Mucosa of stomach (tissue), 1 donor: ENCODE data around the gene TAMALIN.

ENCODE experiments used
- H3K27me3 ChIP-seq: one replicate; pipeline ENCODE4 v1.7.0; 2013; ENCODE audit warnings: mild to moderate bottlenecking, low read length; ENCODE audit not compliant: control insufficient read depth, insufficient read depth
- H3K36me3 ChIP-seq: one replicate; pipeline ENCODE4 v1.7.0; 2013; ENCODE audit warnings: low read length; ENCODE audit not compliant: control insufficient read depth, insufficient read depth
- H3K4me1 ChIP-seq: one replicate; pipeline ENCODE4 v1.7.0; 2013; ENCODE audit warnings: mild to moderate bottlenecking, low read length; ENCODE audit not compliant: control insufficient read depth, insufficient read depth
- H3K4me3 ChIP-seq: one replicate; pipeline ENCODE4 v1.7.0; 2013; ENCODE audit warnings: low read length
- H3K9ac ChIP-seq: one replicate; pipeline ENCODE4 v1.7.0; 2013; ENCODE audit warnings: mild to moderate bottlenecking, low read length, moderate library complexity
- H3K9me3 ChIP-seq: one replicate; pipeline ENCODE4 v1.7.0; 2013; ENCODE audit warnings: mild to moderate bottlenecking, low read length, moderate library complexity; ENCODE audit not compliant: control insufficient read depth
- donor health status: Pancreatic carcinoma.

TAMALIN gene

GRCh38 chr12:52056801-52057637 is 50.3 kb downstream of the TAMALIN start:
- no peaks in the 10 kb centered on the region for H3K9me3 ChIP-seq
- no peaks in the 10 kb centered on the region for H3K36me3 ChIP-seq
- peaks cover 10% of the 10 kb centered on the region for H3K4me1 ChIP-seq
- H3K27me3 ChIP-seq: no peaks in the 10 kb centered on the region
- H3K9ac ChIP-seq: no peak overlapping the region
- H3K4me3 ChIP-seq: no peak overlapping the region

DNA sequence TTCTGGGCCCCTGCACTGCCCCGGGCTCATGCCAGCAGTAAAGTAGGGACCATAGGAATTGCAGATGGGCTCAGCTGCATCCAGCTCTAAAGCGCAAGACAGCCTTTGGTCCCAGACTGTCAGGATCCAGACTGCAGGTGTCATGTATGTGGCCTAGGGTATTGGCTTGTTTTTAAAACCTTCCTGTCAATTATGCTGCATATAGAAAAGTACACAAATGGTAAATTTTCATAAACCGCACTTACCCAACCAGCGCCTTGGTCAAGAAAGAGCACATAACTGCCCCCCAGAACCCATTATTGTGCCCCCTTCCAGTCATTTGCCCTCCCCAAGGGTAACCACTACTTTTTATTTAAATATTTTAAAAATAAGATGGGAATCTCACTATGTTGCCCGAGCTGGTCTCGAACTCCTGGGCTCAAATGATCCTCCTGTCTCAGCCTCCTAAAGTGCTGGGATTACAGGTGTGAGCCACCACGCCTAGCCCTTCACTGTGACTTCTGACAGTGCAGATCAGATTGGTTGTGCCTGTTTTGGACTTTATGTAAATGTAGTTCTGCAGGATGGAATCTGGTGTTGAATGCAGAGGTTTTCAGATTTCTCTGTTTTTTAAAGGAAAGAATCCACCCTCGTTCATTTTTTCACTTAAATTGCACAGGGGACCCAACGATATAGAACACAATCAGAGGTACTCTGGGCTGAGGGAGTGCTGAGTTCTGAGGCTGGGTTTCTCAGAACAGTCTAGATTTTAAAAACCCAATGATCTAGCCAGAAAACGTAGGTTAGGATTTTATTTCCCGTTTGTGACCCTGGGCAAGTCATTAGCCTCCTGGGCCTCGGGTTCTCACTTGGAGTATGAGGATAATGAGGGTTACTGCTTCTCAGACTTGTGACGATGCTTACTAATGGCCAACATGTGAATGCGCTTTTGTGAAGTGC is 51.2 kb downstream of the TAMALIN start:
- no peak overlapping the region for H3K9ac ChIP-seq
- H3K4me3 ChIP-seq: no peak overlapping the region
- no peaks in the 10 kb centered on the region for H3K36me3 ChIP-seq
- H3K9me3 ChIP-seq: no peaks in the 10 kb centered on the region
- H3K27me3 ChIP-seq: no peaks in the 10 kb centered on the region
- H3K4me1 ChIP-seq: peaks cover 12% of the 10 kb centered on the region

DNA sequence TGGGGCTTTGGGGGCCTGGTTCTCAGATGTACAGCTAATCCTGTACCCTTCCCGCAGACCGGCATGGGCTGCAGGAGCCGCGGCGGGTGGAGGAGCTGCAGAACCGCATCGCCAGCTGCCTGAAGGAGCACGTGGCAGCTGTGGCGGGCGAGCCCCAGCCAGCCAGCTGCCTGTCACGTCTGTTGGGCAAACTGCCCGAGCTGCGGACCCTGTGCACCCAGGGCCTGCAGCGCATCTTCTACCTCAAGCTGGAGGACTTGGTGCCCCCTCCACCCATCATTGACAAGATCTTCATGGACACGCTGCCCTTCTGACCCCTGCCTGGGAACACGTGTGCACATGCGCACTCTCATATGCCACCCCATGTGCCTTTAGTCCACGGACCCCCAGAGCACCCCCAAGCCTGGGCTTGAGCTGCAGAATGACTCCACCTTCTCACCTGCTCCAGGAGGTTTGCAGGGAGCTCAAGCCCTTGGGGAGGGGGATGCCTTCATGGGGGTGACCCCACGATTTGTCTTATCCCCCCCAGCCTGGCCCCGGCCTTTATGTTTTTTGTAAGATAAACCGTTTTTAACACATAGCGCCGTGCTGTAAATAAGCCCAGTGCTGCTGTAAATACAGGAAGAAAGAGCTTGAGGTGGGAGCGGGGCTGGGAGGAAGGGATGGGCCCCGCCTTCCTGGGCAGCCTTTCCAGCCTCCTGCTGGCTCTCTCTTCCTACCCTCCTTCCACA is 52.0 kb downstream of the TAMALIN start:
- H3K4me3 ChIP-seq: no peak overlapping the region
- no peak overlapping the region for H3K9ac ChIP-seq
- no peaks in the 10 kb centered on the region for H3K9me3 ChIP-seq
- H3K36me3 ChIP-seq: no peaks in the 10 kb centered on the region
- H3K27me3 ChIP-seq: no peaks in the 10 kb centered on the region
- peaks cover 20% of the 10 kb centered on the region for H3K4me1 ChIP-seq

- Histone ChIP-seq H3K4me3 (no peak overlapping the region), H3K4me1 (peaks cover 20% of the 10 kb centered on the region), H3K9me3 (no peaks in the 10 kb centered on the region), H3K27me3 (no peaks in the 10 kb centered on the region), H3K9ac (no peak overlapping the region), H3K36me3 (no peaks in the 10 kb centered on the region)
Measured at GRCh38 chr12:52059582-52060497, 53.1 kb downstream of the TAMALIN start.

DNA sequence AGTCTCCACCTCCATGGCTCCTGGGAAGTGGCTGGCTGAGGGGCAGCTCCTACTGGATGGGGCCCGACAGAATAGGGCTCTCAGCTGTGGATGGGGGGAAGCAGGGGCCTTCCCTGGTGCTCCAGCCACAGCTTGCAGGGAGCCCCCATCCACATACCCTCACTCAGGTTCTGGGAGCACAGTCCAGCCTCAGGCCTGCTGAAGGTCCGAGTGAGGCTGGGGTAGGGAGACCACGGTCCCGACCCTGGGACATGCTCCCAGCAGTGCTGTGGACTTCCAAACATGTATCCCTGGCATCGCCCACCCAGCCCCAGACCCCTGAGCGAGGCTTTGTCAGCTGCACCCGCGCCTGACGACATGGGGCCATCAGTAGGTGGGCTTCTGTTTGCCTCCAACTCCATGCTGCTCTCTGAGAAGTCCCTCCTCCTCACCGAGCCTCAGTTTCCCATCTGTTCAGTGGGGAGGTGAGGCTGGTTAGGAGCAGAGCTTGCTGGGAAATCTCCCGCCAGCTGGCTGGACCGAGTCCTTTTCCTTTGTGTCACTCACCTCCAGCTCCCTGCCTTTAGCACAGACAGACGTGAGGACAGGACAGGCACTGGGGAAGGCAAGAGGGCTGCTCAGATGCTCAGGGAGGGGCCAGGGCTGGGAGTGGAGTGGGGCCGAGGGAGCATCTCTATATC is 53.9 kb downstream of the TAMALIN start:
- Histone ChIP-seq H3K9ac (no peak overlapping the region), H3K9me3 (no peaks in the 10 kb centered on the region), H3K27me3 (no peaks in the 10 kb centered on the region), H3K4me3 (no peak overlapping the region), H3K4me1 (peaks cover 20% of the 10 kb centered on the region), H3K36me3 (no peaks in the 10 kb centered on the region)

- no peaks in the 10 kb centered on the region for H3K27me3 ChIP-seq
- no peaks in the 10 kb centered on the region for H3K9me3 ChIP-seq
- peaks cover 20% of the 10 kb centered on the region for H3K4me1 ChIP-seq
- H3K4me3 ChIP-seq: no peak overlapping the region
- H3K9ac ChIP-seq: no peak overlapping the region
- no peaks in the 10 kb centered on the region for H3K36me3 ChIP-seq
Measured at GRCh38 chr12:52061470-52062166, 54.9 kb downstream of the TAMALIN start.

DNA sequence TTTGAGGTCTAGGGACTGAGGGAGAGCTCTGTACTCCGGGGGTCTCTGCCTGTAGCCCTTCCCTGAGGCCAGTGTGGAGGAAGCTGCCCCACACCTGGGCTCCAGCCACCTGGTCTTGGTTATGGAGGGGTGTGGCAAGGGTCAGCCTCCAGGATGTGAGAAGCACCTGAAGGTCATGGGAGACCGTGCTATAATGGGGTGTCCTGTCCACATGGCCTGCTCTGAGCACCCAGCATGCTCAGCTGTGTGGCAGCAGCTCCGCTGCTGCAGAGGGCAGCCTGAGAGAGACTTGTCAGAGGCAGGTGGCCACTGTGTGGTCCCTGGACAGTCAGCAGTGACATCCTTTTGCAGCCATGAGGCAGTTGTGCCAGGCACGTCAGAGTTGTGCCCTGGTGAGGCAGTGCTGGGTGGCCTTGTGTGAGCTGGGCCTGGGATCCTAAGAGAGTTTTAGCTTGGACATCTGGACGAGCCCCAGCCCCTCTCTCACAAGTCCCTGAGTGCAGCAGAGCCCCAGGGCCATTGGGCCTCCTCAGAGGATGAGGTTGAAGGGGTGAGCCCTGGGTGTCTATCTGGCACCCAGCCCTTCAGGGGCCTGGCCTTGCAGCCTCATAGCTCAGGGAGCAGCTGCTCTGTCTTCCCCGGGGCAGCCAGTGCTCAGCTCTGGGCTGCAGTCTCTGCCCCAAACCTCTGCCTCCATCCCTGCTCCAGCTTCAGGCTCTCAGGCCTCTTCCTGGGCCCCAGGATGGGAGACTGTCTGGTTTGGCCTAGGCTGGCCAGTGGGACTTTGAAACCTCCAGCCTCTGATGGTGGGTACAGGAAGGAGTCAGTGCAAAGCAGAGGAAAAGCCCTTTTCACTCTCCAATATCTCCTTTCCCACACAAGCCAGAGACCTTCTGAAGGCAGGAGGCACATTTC is 55.7 kb downstream of the TAMALIN start:
- H3K9ac ChIP-seq: no peak overlapping the region
- H3K27me3 ChIP-seq: no peaks in the 10 kb centered on the region
- peaks cover 20% of the 10 kb centered on the region for H3K4me1 ChIP-seq

GRCh38 chr12:52063082-52063924 is 56.6 kb downstream of the TAMALIN start:
- Histone ChIP-seq H3K4me3 (no peak overlapping the region), H3K9me3 (no peaks in the 10 kb centered on the region), H3K36me3 (no peaks in the 10 kb centered on the region), H3K27me3 (no peaks in the 10 kb centered on the region), H3K9ac (peak overlapping the region; percentile 12), H3K4me1 (peaks cover 20% of the 10 kb centered on the region)

More for the DNA sequence above, 55.7 kb downstream of the TAMALIN start:
- no peak overlapping the region for H3K4me3 ChIP-seq
- no peaks in the 10 kb centered on the region for H3K36me3 ChIP-seq
- H3K9me3 ChIP-seq: no peaks in the 10 kb centered on the region

DNA sequence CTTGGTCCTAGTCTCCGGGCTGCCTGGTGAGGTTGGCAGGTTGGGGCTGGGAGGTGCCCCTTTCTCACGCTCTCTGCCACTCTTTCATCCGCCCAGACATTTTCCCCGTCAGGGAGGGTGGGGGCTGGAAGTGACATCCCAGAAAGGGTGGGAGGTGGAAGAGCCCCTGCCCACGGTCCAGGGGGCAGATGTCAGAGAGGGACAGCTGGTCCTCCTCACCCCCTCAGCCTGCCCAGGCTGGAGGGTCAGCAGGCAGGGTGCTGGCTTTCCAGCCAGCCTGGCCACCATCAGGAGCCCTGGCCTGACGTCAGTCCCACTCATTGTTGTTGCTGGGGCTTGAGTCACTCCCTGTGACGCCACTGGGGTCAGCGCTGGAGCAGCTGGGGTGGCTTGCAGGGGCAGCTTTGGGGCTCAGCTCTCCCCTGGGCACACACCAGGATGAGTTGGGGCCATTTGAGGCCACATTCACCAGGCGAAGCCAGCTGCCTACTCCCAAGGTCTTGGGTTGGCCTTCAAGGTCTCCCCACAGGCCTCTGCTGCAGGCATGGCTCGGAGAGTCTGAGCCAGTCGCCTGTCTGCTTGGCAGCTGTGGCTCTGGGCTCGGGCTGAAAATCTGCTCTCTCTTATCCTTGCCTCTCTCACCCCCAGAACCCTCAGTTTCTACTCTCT is 57.4 kb downstream of the TAMALIN start:
- H3K4me1 ChIP-seq: peaks cover 20% of the 10 kb centered on the region
- H3K9ac ChIP-seq: peak overlapping the region; percentile 12
- H3K36me3 ChIP-seq: no peaks in the 10 kb centered on the region

More for the DNA sequence above, 57.4 kb downstream of the TAMALIN start:
- no peak overlapping the region for H3K4me3 ChIP-seq
- H3K27me3 ChIP-seq: no peaks in the 10 kb centered on the region
- H3K9me3 ChIP-seq: no peaks in the 10 kb centered on the region
